Loucy (cell line): ENCODE results near the gene RHOT2.

Experiments
- H2AFZ ChIP-seq: fragments of 200-600 bp; sonication (generic); 2 replicates; pipeline ENCODE4 v1.6.0; 2016; ENCODE audit warnings: antibody characterized with exemption, mild to moderate bottlenecking, low read length, moderate library complexity
- H3F3A ChIP-seq: fragments of 200-600 bp; 2 replicates; pipeline ENCODE4 v1.6.0; 2016; ENCODE audit warnings: antibody characterized with exemption, low read depth, mild to moderate bottlenecking
- H3K27me3 ChIP-seq: fragments of 200-600 bp; sonication (generic); 2 replicates; pipeline ENCODE4 v1.6.1; 2014; ENCODE audit warnings: low read length, mild to moderate bottlenecking; ENCODE audit not compliant: insufficient read depth, poor library complexity, severe bottlenecking
- H3K36me3 ChIP-seq: fragments of 200-600 bp; sonication (generic); 2 replicates; pipeline ENCODE4 v1.6.1; 2016; ENCODE audit warnings: low read length; ENCODE audit not compliant: insufficient read depth
- H3K4me1 ChIP-seq: fragments of 200-600 bp; sonication (generic); 2 replicates; pipeline ENCODE4 v1.5.1; 2014; ENCODE audit warnings: low read length, mild to moderate bottlenecking; ENCODE audit not compliant: insufficient read depth, poor library complexity, severe bottlenecking
- H3K4me2 ChIP-seq: fragments of 200-600 bp; sonication (generic); 2 replicates; pipeline ENCODE4 v1.6.0; 2014; ENCODE audit warnings: antibody characterized with exemption, low read length, low read depth, mild to moderate bottlenecking; ENCODE audit not compliant: poor library complexity, severe bottlenecking
- H3K4me3 ChIP-seq: fragments of 200-600 bp; sonication (generic); 2 replicates; pipeline ENCODE4 v1.5.1; 2014; ENCODE audit warnings: low read length, mild to moderate bottlenecking, mixed read lengths; ENCODE audit not compliant: poor library complexity, severe bottlenecking
- H3K79me2 ChIP-seq: fragments of 200-600 bp; sonication (generic); 2 replicates; pipeline ENCODE4 v1.6.1; 2014; ENCODE audit warnings: low read length; ENCODE audit not compliant: insufficient read depth
- H3K9ac ChIP-seq: fragments of 200-600 bp; sonication (generic); 2 replicates; pipeline ENCODE4 v1.6.0; 2014; ENCODE audit warnings: mild to moderate bottlenecking, low read depth, low read length, moderate library complexity; ENCODE audit not compliant: poor library complexity, severe bottlenecking
- H3K9me2 ChIP-seq: fragments of 200-600 bp; sonication (generic); replicated peaks from 2 replicates; pipeline ENCODE4 v1.6.1; 2016; ENCODE audit warnings: low read depth, low read length, mixed read lengths
- H3K9me3 ChIP-seq: fragments of 200-600 bp; sonication (generic); 2 replicates; pipeline ENCODE4 v1.6.1; 2014; ENCODE audit warnings: mild to moderate bottlenecking, antibody characterized with exemption, low read length, low read depth; ENCODE audit not compliant: insufficient read depth
- H4K20me1 ChIP-seq: fragments of 200-600 bp; sonication (generic); 2 replicates; pipeline ENCODE4 v1.6.0; 2014; ENCODE audit warnings: antibody characterized with exemption, low read length, mild to moderate bottlenecking; ENCODE audit not compliant: insufficient read depth, poor library complexity, severe bottlenecking
- EZH2phosphoT487 ChIP-seq: fragments of 200-600 bp; IDR thresholded peaks from 2 replicates; pipeline ENCODE4 v1.6.1; 2018; ENCODE audit warnings: antibody characterized with exemption, mild to moderate bottlenecking, moderate library complexity, borderline replicate concordance
- TF ChIP-seq, protein P1 (sequence below): fragments of 200-600 bp; sonication (generic); conservative IDR thresholded peaks from 2 replicates; pipeline ENCODE4 v1.5.1; 2014; ENCODE audit warnings: mild to moderate bottlenecking, antibody characterized with exemption, low read length

Gene RHOT2

DNA sequence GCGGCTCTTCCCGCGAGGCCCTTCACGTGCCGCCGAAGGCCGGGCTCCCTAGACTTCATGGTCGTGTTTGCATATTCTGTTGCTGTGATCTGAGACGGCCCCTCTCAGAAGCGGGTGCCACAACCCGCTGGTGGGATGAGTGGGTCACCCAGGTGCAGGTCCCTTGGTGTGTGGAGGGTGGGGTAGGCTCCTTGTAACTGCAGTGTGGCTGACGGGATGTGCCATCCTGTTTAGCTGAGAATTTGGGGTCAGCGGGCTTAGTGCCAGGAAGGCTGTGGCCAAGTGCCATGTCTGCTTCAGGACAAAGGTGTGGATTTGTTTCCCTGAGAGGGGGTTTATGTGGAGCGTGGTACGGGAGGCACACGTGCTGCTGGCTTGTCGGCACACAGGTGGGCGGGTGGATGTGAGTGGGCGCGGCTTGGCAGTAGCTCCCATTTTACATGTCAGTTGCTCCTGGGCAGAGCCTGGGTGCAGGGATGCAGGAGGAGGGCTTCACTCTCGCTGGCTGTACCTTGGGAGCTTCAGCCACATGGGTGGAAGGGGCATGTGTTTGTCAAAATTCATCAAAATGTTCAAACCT is 46.3 kb upstream of the RHOT2 start:
- H3K9me2 ChIP-seq = no peaks in the 10 kb centered on the region
- no peaks in the 10 kb centered on the region for H3K9me3 ChIP-seq
- no peaks in the 10 kb centered on the region for H3K36me3 ChIP-seq
- H2AFZ ChIP-seq = no peak overlapping the region
- H3F3A ChIP-seq = no peaks in the 10 kb centered on the region
- H3K27me3 ChIP-seq = no peaks in the 10 kb centered on the region
- H3K4me3 ChIP-seq = no peak overlapping the region
- no peak for TF ChIP-seq EZH2phosphoT487
- TF ChIP-seq, protein P1, sequence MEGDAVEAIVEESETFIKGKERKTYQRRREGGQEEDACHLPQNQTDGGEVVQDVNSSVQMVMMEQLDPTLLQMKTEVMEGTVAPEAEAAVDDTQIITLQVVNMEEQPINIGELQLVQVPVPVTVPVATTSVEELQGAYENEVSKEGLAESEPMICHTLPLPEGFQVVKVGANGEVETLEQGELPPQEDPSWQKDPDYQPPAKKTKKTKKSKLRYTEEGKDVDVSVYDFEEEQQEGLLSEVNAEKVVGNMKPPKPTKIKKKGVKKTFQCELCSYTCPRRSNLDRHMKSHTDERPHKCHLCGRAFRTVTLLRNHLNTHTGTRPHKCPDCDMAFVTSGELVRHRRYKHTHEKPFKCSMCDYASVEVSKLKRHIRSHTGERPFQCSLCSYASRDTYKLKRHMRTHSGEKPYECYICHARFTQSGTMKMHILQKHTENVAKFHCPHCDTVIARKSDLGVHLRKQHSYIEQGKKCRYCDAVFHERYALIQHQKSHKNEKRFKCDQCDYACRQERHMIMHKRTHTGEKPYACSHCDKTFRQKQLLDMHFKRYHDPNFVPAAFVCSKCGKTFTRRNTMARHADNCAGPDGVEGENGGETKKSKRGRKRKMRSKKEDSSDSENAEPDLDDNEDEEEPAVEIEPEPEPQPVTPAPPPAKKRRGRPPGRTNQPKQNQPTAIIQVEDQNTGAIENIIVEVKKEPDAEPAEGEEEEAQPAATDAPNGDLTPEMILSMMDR = no peak
- no peaks in the 10 kb centered on the region for H4K20me1 ChIP-seq
- no peak overlapping the region for H3K4me2 ChIP-seq
- H3K9ac ChIP-seq = no peak overlapping the region
- H3K79me2 ChIP-seq = no peaks in the 10 kb centered on the region
- no peaks in the 10 kb centered on the region for H3K4me1 ChIP-seq

DNA sequence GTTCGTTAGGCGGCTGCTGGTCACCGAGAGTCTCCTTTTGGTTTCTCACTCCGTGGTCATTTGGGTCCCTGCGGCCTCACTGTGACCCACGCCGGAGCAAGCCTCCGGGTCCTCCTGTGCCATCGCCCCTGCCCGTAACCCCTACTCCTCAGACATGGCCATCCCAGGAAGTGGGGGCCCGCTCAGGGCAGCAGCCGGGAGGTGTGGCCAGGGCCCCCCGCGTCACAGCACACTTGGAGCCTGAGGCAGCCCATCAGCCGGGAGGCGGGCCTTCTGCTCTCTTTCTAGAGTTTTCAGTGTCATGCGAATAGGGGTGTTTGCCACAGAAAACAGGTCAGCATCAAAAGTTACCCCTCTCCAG is 45.0 kb upstream of the RHOT2 start:
- no peak for TF ChIP-seq EZH2phosphoT487
- TF ChIP-seq, protein P1 = no peak
- no peaks in the 10 kb centered on the region for H3K36me3 ChIP-seq
- no peaks in the 10 kb centered on the region for H4K20me1 ChIP-seq
- H3K4me1 ChIP-seq = no peaks in the 10 kb centered on the region
- no peak overlapping the region for H3K9ac ChIP-seq
- H3K79me2 ChIP-seq = no peaks in the 10 kb centered on the region
- no peak overlapping the region for H2AFZ ChIP-seq
- H3K9me3 ChIP-seq = no peaks in the 10 kb centered on the region
- H3F3A ChIP-seq = no peaks in the 10 kb centered on the region
- no peak overlapping the region for H3K4me3 ChIP-seq
- no peaks in the 10 kb centered on the region for H3K9me2 ChIP-seq
- H3K4me2 ChIP-seq = no peak overlapping the region
- no peaks in the 10 kb centered on the region for H3K27me3 ChIP-seq

DNA sequence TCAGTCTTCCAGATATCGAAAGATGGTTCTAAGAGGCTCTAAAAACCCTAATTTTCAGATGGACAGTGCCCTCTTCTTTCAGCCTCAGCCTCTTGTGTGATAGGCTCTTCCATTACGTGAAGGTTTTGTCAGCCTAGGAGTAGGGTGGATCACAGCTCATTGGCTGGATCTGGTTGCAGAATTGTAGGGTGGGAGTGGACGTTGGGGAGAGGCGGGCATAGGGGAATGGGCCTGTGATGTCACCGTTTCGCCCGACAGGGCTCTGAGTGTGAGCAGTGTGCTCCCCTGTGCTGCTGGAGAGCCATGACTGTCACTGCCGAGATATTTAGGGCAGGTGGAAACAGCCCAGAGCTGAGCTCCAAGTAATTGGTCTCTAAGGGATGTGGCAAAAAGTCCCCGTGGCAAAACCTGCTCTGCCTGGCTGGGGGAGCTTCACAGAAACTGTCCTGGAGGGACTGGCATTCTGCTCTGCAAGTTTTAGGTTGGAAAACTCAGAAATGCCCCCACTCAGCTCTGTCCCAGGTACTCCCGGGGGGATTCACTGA is 43.3 kb upstream of the RHOT2 start:
- Histone ChIP-seq H4K20me1 (no peaks in the 10 kb centered on the region), H3K9ac (no peak overlapping the region), H3K4me2 (no peak overlapping the region)

More for the DNA sequence above, 43.3 kb upstream of the RHOT2 start:
- H3K36me3 ChIP-seq = no peaks in the 10 kb centered on the region
- H3K9me2 ChIP-seq = no peaks in the 10 kb centered on the region
- H2AFZ ChIP-seq = no peak overlapping the region
- TF ChIP-seq EZH2phosphoT487 = no peak
- TF ChIP-seq, protein P1 = no peak
- no peaks in the 10 kb centered on the region for H3K27me3 ChIP-seq
- no peak overlapping the region for H3K4me3 ChIP-seq
- H3K9me3 ChIP-seq = no peaks in the 10 kb centered on the region
- no peaks in the 10 kb centered on the region for H3F3A ChIP-seq
- no peaks in the 10 kb centered on the region for H3K79me2 ChIP-seq
- H3K4me1 ChIP-seq = no peaks in the 10 kb centered on the region
